H1 (cell line): ENCODE results near the gene OLFML2A. TPM values are rescaled to one million over a fixed set of nuclear protein-coding genes. Genes with fewer than 3 reads are reported as not detected.

Experiments used
- CTCF ChIA-PET: fragments of 300-600 bp; sonication (Branson Sonifier 250); formaldehyde crosslinking; loops from one replicate; lab custom pipeline; 2021; ENCODE audit not compliant: partially characterized antibody; lab: Charles Lee
- POLR2A ChIA-PET: fragments of 300-600 bp; sonication (Branson Sonifier 250); formaldehyde crosslinking; loops from one replicate; lab custom pipeline; 2021; ENCODE audit warnings: inconsistent platforms; ENCODE audit not compliant: partially characterized antibody; lab: Charles Lee
- DNase-seq, 2 experiments: peaks; one replicate each; pipeline versions ENCODE4 v3.0.0 to v3.0.0-alpha.2; 2010 to 2022; ENCODE audit warnings: low spot score in 2 of 2, low read depth in 1 of 2, mixed read lengths in 1 of 2
- FAIRE-seq: peaks from 2 replicates; lab custom pipeline; 2011; peaks lifted over from hg19 to GRCh38; lab: Jason Lieb, UNC
- H2AFZ ChIP-seq: 2 replicates; pipeline ENCODE4 v1.8.1; 2012; ENCODE audit warnings: low read length, inconsistent platforms
- H2AK5ac ChIP-seq: 2 replicates; pipeline ENCODE4 v1.6.1; 2013; ENCODE audit warnings: low read depth, low read length
- H2BK120ac ChIP-seq: replicated peaks from 2 replicates; pipeline ENCODE3; 2013; ENCODE audit warnings: low read depth, low read length, inconsistent platforms
- H2BK12ac ChIP-seq: 2 replicates; pipeline ENCODE4 v1.6.1; 2013; ENCODE audit warnings: low read depth, low read length
- H2BK15ac ChIP-seq: 2 replicates; pipeline ENCODE4 v1.6.1; 2013; ENCODE audit warnings: low read length
- H2BK20ac ChIP-seq: 2 replicates; pipeline ENCODE4 v1.6.1; 2013; ENCODE audit warnings: low read length
- H2BK5ac ChIP-seq: 2 replicates; pipeline ENCODE4 v1.6.1; 2013; ENCODE audit warnings: low read depth, low read length
- H3K14ac ChIP-seq: 2 replicates; pipeline ENCODE4 v1.6.1; 2013; ENCODE audit warnings: inconsistent platforms; ENCODE audit not compliant: insufficient read length
- H3K18ac ChIP-seq: 2 replicates; pipeline ENCODE4 v1.6.1; 2013; ENCODE audit warnings: low read length; ENCODE audit errors: extremely low read depth
- H3K23ac ChIP-seq: 2 replicates; pipeline ENCODE4 v1.6.1; 2013; ENCODE audit warnings: inconsistent platforms; ENCODE audit not compliant: insufficient read length
- H3K23me2 ChIP-seq: 2 replicates; pipeline ENCODE4 v1.6.1; 2013; ENCODE audit warnings: low read depth, low read length
- H3K27ac ChIP-seq: 2 replicates; pipeline ENCODE4 v1.6.1; 2011; ENCODE audit warnings: low read depth, low read length, inconsistent platforms
- H3K27me3 ChIP-seq, 4 experiments: replicated peaks in 1 of 4; 1 replicate in 1 of 4; 2 replicates in 3 of 4; pipeline versions ENCODE4 v1.6.1 to v1.8.1; 2011 to 2013; ENCODE audit warnings: low read length in 3 of 4, mild to moderate bottlenecking in 3 of 4, inconsistent platforms in 2 of 4, mixed read lengths in 2 of 4, moderate library complexity in 1 of 4; ENCODE audit not compliant: control insufficient read depth in 3 of 4, insufficient read depth in 3 of 4; ENCODE audit errors: extremely low read depth in 1 of 4
- H3K36me3 ChIP-seq, 4 experiments: 2 replicates each; pipeline versions ENCODE4 v1.6.1 to v1.8.1; 2011 to 2013; ENCODE audit warnings: mild to moderate bottlenecking in 4 of 4, low read length in 3 of 4, moderate library complexity in 2 of 4, control low read depth in 1 of 4, inconsistent platforms in 1 of 4; ENCODE audit not compliant: insufficient read depth in 4 of 4, control insufficient read depth in 2 of 4
- H3K4ac ChIP-seq: replicated peaks from 2 replicates; pipeline ENCODE3; 2013; ENCODE audit warnings: low read length, low read depth, mixed read lengths, inconsistent platforms; ENCODE audit not compliant: insufficient read length
- H3K4me1 ChIP-seq, 4 experiments: replicated peaks in 1 of 4; 1 replicate in 1 of 4; 2 replicates in 3 of 4; pipeline versions ENCODE4 v1.6.1 to v1.8.1; 2011 to 2013; ENCODE audit warnings: low read length in 3 of 4, inconsistent platforms in 2 of 4, mixed read lengths in 1 of 4; ENCODE audit not compliant: insufficient read depth in 4 of 4, control insufficient read depth in 3 of 4
- H3K4me2 ChIP-seq, 2 experiments: 2 replicates each; pipeline versions ENCODE4 v1.6.1 to v1.8.1; 2011 to 2013; ENCODE audit warnings: low read depth in 2 of 2, low read length in 2 of 2, control low read depth in 1 of 2, inconsistent platforms in 1 of 2, mild to moderate bottlenecking in 1 of 2; ENCODE audit not compliant: insufficient read depth in 1 of 2
- H3K4me3 ChIP-seq, 4 experiments: fragments of 200-600, 300-600 bp in 1 of 4; sonication (generic), shearing (Covaris generic), sonication (Bioruptor Twin) in 1 of 4; 2 replicates each; pipeline versions ENCODE4 v1.5.1 to v1.8.1; 2011 to 2016; ENCODE audit warnings: low read length in 4 of 4, low read depth in 3 of 4, control low read depth in 2 of 4, inconsistent platforms in 2 of 4, mild to moderate bottlenecking in 2 of 4, mixed read lengths in 1 of 4, moderate library complexity in 1 of 4; ENCODE audit not compliant: insufficient read depth in 2 of 4; ENCODE audit errors: extremely low read depth in 1 of 4
- H3K56ac ChIP-seq: replicated peaks from 2 replicates; pipeline ENCODE3; 2013; ENCODE audit warnings: low read depth, mild to moderate bottlenecking, mixed read lengths, low read length, inconsistent platforms; ENCODE audit not compliant: insufficient read length
- H3K79me1 ChIP-seq: 2 replicates; pipeline ENCODE4 v1.6.1; 2013; ENCODE audit warnings: low read depth, low read length, control low read depth
- H3K79me2 ChIP-seq, 2 experiments: 2 replicates each; pipeline versions ENCODE4 v1.6.1 to v1.8.1; 2012 to 2013; ENCODE audit warnings: low read length in 2 of 2, mild to moderate bottlenecking in 2 of 2, inconsistent platforms in 1 of 2; ENCODE audit not compliant: insufficient read depth in 2 of 2, control insufficient read depth in 1 of 2
- H3K9ac ChIP-seq, 4 experiments: replicated peaks in 1 of 4; 1 replicate in 1 of 4; 2 replicates in 3 of 4; pipeline versions ENCODE4 v1.6.1 to v1.8.1; 2011 to 2013; ENCODE audit warnings: low read depth in 3 of 4, low read length in 3 of 4, control low read depth in 2 of 4, mild to moderate bottlenecking in 2 of 4, moderate library complexity in 2 of 4, inconsistent platforms in 1 of 4; ENCODE audit errors: extremely low read depth in 1 of 4
- H3K9me3 ChIP-seq, 2 experiments: 2 replicates each; pipeline versions ENCODE4 v1.6.1 to v1.8.1; 2012 to 2013; ENCODE audit warnings: mild to moderate bottlenecking in 2 of 2, moderate library complexity in 2 of 2, control low read depth in 1 of 2, inconsistent platforms in 1 of 2, low read depth in 1 of 2, low read length in 1 of 2, mixed read lengths in 1 of 2; ENCODE audit not compliant: insufficient read depth in 2 of 2
- H4K20me1 ChIP-seq, 2 experiments: replicated peaks in 1 of 2; 2 replicates each; pipeline versions ENCODE3 to v1.8.1; 2011 to 2013; ENCODE audit warnings: inconsistent platforms in 2 of 2, low read length in 2 of 2, mild to moderate bottlenecking in 1 of 2; ENCODE audit not compliant: insufficient read depth in 2 of 2, control insufficient read depth in 1 of 2
- H4K5ac ChIP-seq: 2 replicates; pipeline ENCODE4 v1.6.1; 2013; ENCODE audit warnings: low read length, low read depth, mixed read lengths, inconsistent platforms; ENCODE audit not compliant: insufficient read length
- H4K8ac ChIP-seq: 2 replicates; pipeline ENCODE4 v1.8.0; 2013; ENCODE audit warnings: mild to moderate bottlenecking, moderate library complexity, low read length, inconsistent platforms; ENCODE audit not compliant: insufficient read depth; ENCODE audit errors: extremely low read depth
- H4K91ac ChIP-seq: replicated peaks from 2 replicates; pipeline ENCODE3; 2013; ENCODE audit warnings: low read length, mixed read lengths, inconsistent platforms; ENCODE audit not compliant: insufficient read length
- CEBPB ChIP-seq: IDR thresholded peaks from 2 replicates; pipeline ENCODE4 v1.6.1; 2012; ENCODE audit warnings: low read depth, low read length
- CREB1 ChIP-seq: IDR thresholded peaks from 2 replicates; pipeline ENCODE4 v1.6.1; 2012; ENCODE audit warnings: inconsistent platforms
- GABPA ChIP-seq: IDR thresholded peaks from 2 replicates; pipeline ENCODE4 v1.6.1; 2011; ENCODE audit warnings: mild to moderate bottlenecking, low read length, moderate library complexity, borderline replicate concordance; ENCODE audit not compliant: insufficient read depth
- GTF2F1 ChIP-seq: IDR thresholded peaks from 2 replicates; pipeline ENCODE4 v1.6.1; 2012; ENCODE audit warnings: low read depth, low read length, improper control_type of control experiment, borderline replicate concordance
- PHF8 ChIP-seq: fragments of 200-600 bp; sonication (generic); conservative IDR thresholded peaks from 2 replicates; pipeline ENCODE4 v1.7.1; 2012; ENCODE audit warnings: low read depth, mild to moderate bottlenecking, inconsistent platforms, low read length, moderate library complexity
- POLR2A ChIP-seq, 2 experiments: IDR thresholded peaks; 1 replicate in 1 of 2; 2 replicates in 1 of 2; pipeline ENCODE4 v1.6.1; 2011; ENCODE audit warnings: low read depth in 2 of 2, low read length in 2 of 2, mild to moderate bottlenecking in 2 of 2; ENCODE audit errors: control extremely low read depth in 1 of 2
- RAD21 ChIP-seq, 2 experiments: IDR thresholded peaks in 1 of 2; conservative IDR thresholded peaks in 1 of 2; 2 replicates each; pipeline ENCODE4 v1.6.1; 2011; ENCODE audit warnings: low read depth in 2 of 2, low read length in 2 of 2, improper control_type of control experiment in 1 of 2, inconsistent platforms in 1 of 2, mild to moderate bottlenecking in 1 of 2, moderate library complexity in 1 of 2
- SP1 ChIP-seq: IDR thresholded peaks from 2 replicates; pipeline ENCODE4 v1.6.1; 2011; ENCODE audit warnings: low read depth, low read length
- SUZ12 ChIP-seq: fragments of 200-600 bp; sonication (generic); IDR thresholded peaks from 2 replicates; pipeline ENCODE4 v1.6.1; 2012; ENCODE audit warnings: mild to moderate bottlenecking, inconsistent platforms, low read length, moderate library complexity, mixed read lengths
- TEAD4 ChIP-seq: IDR thresholded peaks from 2 replicates; pipeline ENCODE4 v1.6.1; 2012; ENCODE audit warnings: low read depth, low read length, inconsistent platforms, mixed read lengths
- WGBS, 2 experiments: shearing (Covaris generic) in 1 of 2; methylation state at CpG; one replicate each; pipeline versions ENCODE4 v1.1.6 to v1.1.7; 2013 to 2015; ENCODE audit warnings: low lambda C conversion rate in 2 of 2, mixed read lengths in 2 of 2, inconsistent platforms in 1 of 2, low coverage in 1 of 2, missing lambda C conversion rate in 1 of 2; ENCODE audit not compliant: insufficient replicate concordance in 2 of 2, insufficient coverage in 1 of 2, insufficient read length in 1 of 2; ENCODE audit errors: extremely low coverage in 1 of 2, missing lambda C conversion rate in 1 of 2; 5-methylcytosine and 5-hydroxymethylcytosine counted together
- polyA plus RNA-seq, 7 experiments: library from polyadenylated mRNA; depleted of rRNA in 3 of 7; stranded (reverse) in 5 of 7; unstranded in 2 of 7; fragments of >200 nt in 5 of 7; fragments of 200-250 nt in 2 of 7; gene quantifications; 1 replicate in 5 of 7; 2 replicates in 1 of 7; 4 replicates in 1 of 7; pipeline versions ENCODE4 v1.2.1 to v1.2.3, GENCODE V29; 2011 to 2013; ENCODE audit warnings: missing spikeins in 2 of 7, mixed read lengths in 2 of 7
- total RNA-seq: library from RNA; stranded (reverse); fragmentation: NEBNext Ultra II Directional; extraction: Animal tissue kit (Norgen Biotek cat#: 25700); gene quantifications from 2 replicates; pipeline ENCODE4 v1.2.1, GENCODE V29; 2021
- TF ChIP-seq, protein P1 (sequence below), 3 experiments: IDR thresholded peaks; 1 replicate in 2 of 3; 2 replicates in 1 of 3; pipeline versions ENCODE4 v1.5.1 to v1.6.1; 2011; ENCODE audit warnings: low read length in 3 of 3, mild to moderate bottlenecking in 3 of 3, inconsistent platforms in 2 of 3, low read depth in 1 of 3, moderate library complexity in 1 of 3; ENCODE audit not compliant: insufficient read depth in 1 of 3; ENCODE audit errors: control extremely low read depth in 1 of 3

OLFML2A gene
- total and polyA plus RNA-seq, 2 of the 8 experiments (the other 6 are each of a cell fraction or from before 2014, with no cell fraction given) = 7.8 to 11.5 TPM

DNA sequence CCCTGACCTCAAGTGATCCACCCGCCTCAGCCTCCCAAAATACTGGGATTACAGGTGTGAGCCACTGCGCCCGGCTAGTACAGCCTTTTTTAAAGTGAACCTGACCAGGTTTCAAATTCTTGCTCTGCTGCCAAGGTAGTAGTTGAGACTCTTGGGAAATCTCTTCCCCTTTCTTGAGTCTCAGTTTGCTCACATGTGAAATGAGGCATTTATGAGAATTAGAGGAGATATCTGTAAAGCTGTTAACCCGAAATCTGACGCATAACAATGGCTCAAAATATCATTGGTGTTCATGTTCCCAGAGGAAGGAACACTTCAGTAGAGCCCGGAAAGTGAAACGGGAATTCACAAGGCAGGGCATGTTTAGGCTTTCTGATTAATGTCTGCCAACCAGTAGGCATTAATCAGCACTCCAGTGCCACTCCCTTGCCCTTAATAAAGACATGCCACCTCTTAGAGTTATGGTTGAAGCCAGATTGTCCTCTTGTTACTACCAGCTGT lies 86.5 kb downstream of the OLFML2A start:
- peaks cover 10% of the 10 kb centered on the region for H3K79me1 ChIP-seq
- H2BK5ac ChIP-seq = no peak overlapping the region
- 97% methylated on average over 7 of the region's 7 CpGs; no CpG with 5 or more reads in 1 of the 2 experiments for WGBS, 2 experiments
- H3K23ac ChIP-seq = no peak overlapping the region
- no peak overlapping the region for H3K14ac ChIP-seq
- H4K20me1 ChIP-seq = peaks cover 24 to 25% of the 10 kb centered on the region in 2 experiments
- no peak overlapping the region for H4K91ac ChIP-seq
- no peak overlapping the region for H3K4ac ChIP-seq
- H2BK20ac ChIP-seq = no peak overlapping the region
- no peak overlapping the region for H3K56ac ChIP-seq
- no peak overlapping the region for H3K27ac ChIP-seq
- H3K4me2 ChIP-seq = no peak overlapping the region; a peak in 1 of 4 replicates
- no peak overlapping the region for H3K18ac ChIP-seq
- no peaks in the 10 kb centered on the region for H3K9me3 ChIP-seq
- no peak overlapping the region for H4K8ac ChIP-seq
- peaks cover 8 to 15% (median 11%) of the 10 kb centered on the region in 4 experiments; a peak in 6 of 7 replicates for H3K4me1 ChIP-seq
- no peak overlapping the region for H2BK120ac ChIP-seq
- H4K5ac ChIP-seq = no peak overlapping the region
- peaks cover 16 to 44% of the 10 kb centered on the region in 2 experiments for H3K79me2 ChIP-seq
- H2BK15ac ChIP-seq = no peak overlapping the region
- H2AFZ ChIP-seq = no peak overlapping the region
- peaks cover 23 to 28% (median 26%) of the 10 kb centered on the region in 4 experiments for H3K36me3 ChIP-seq
- POLR2A ChIA-PET = interaction anchor here (1.0 to 25.5 kb wide), 7 partner anchors 10 to 377 kb away, joined by 3 to 573 read pairs (median 23); partner anchors contain the start of genes NR6A1, OLFML2A and WDR38
- H2BK12ac ChIP-seq = no peak overlapping the region; the same call in 1 of the 2 replicates
- CTCF ChIA-PET = interaction anchor here (1.0 to 42.1 kb wide), 7 partner anchors 11 to 518 kb away, joined by 3 to 1529 read pairs (median 5); partner anchors contain the start of genes NR6A1, OLFML2A and WDR38
- FAIRE-seq = no peak
- DNase-seq = no peak
- peak overlapping the region; percentile 88; the same call in 1 of the 2 replicates for H2AK5ac ChIP-seq
- no peak overlapping the region for H3K9ac ChIP-seq
- H3K27me3 ChIP-seq = no peaks in the 10 kb centered on the region
- peaks cover 7% of the 10 kb centered on the region for H3K23me2 ChIP-seq
- H3K4me3 ChIP-seq = no peak overlapping the region
- TF ChIP-seq RAD21 (IDR thresholded peaks at IDR 0.05 in 1 of 2, conservative IDR thresholded peaks at IDR 0.05 in 1 of 2; ENCODE audit: low read depth in 2 of 2, low read length in 2 of 2) = no peak
- TF ChIP-seq SP1 = no peak
- TF ChIP-seq POLR2A (IDR thresholded peaks at IDR 0.05; ENCODE audit: control extremely low read depth in 1 of 2, low read depth in 2 of 2, low read length in 2 of 2) = no peak
- TF ChIP-seq, protein P1, sequence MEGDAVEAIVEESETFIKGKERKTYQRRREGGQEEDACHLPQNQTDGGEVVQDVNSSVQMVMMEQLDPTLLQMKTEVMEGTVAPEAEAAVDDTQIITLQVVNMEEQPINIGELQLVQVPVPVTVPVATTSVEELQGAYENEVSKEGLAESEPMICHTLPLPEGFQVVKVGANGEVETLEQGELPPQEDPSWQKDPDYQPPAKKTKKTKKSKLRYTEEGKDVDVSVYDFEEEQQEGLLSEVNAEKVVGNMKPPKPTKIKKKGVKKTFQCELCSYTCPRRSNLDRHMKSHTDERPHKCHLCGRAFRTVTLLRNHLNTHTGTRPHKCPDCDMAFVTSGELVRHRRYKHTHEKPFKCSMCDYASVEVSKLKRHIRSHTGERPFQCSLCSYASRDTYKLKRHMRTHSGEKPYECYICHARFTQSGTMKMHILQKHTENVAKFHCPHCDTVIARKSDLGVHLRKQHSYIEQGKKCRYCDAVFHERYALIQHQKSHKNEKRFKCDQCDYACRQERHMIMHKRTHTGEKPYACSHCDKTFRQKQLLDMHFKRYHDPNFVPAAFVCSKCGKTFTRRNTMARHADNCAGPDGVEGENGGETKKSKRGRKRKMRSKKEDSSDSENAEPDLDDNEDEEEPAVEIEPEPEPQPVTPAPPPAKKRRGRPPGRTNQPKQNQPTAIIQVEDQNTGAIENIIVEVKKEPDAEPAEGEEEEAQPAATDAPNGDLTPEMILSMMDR (IDR thresholded peaks at IDR 0.05; ENCODE audit: control extremely low read depth in 1 of 3, insufficient read depth in 1 of 3, low read depth in 1 of 3, low read length in 3 of 3) = no peak
- TF ChIP-seq CEBPB = no peak
- TF ChIP-seq GTF2F1 = no peak
- TF ChIP-seq CREB1 = no peak
- no peak for TF ChIP-seq GABPA
- TF ChIP-seq SUZ12 = no peak
- TF ChIP-seq TEAD4 = no peak
- TF ChIP-seq PHF8 = no peak
